Measurements from ENCODE around the gene EHD2.

- TF ChIP-seq CTCF (conservative IDR thresholded peaks at IDR 0.05 in 1 of 2, IDR thresholded peaks at IDR 0.05 in 1 of 2; ENCODE audit: extremely low read depth in 1 of 2, insufficient read depth in 1 of 2, low read depth in 1 of 2, low read length in 2 of 2), result no peak
- no peak for TF ChIP-seq EZH2 (IDR thresholded peaks at IDR 0.05; ENCODE audit: borderline replicate concordance, low read length)
Measured at GRCh38 chr19:47704024-47704423, 9.2 kb upstream of the EHD2 start.
